Glutamatergic neuron (in vitro differentiated cells): Measurements from ENCODE around the gene C3orf85. TPM values are rescaled to one million over a fixed set of nuclear protein-coding genes. Genes with fewer than 3 reads are reported as not detected.

Experiments used
- DNase-seq: peaks from one replicate; pipeline ENCODE4 v3.0.0; 2022
- H3K27ac Mint-ChIP-seq: one replicate; pipeline ENCODE4 v1.8.0; 2020; ENCODE audit warnings: mild to moderate bottlenecking, mixed read lengths, inconsistent platforms; ENCODE audit not compliant: unreplicated experiment
- H3K27me3 Mint-ChIP-seq: one replicate; pipeline ENCODE4 v1.8.0; 2020; ENCODE audit warnings: mild to moderate bottlenecking, moderate library complexity, mixed read lengths, inconsistent platforms; ENCODE audit not compliant: unreplicated experiment
- H3K36me3 Mint-ChIP-seq: one replicate; pipeline ENCODE4 v1.8.0; 2020; ENCODE audit warnings: mild to moderate bottlenecking, mixed read lengths, inconsistent platforms; ENCODE audit not compliant: unreplicated experiment
- H3K4me1 Mint-ChIP-seq: one replicate; pipeline ENCODE4 v1.8.0; 2020; ENCODE audit warnings: mild to moderate bottlenecking, low read depth, mixed read lengths, inconsistent platforms; ENCODE audit not compliant: unreplicated experiment
- H3K4me3 Mint-ChIP-seq: one replicate; pipeline ENCODE4 v1.8.0; 2020; ENCODE audit warnings: mild to moderate bottlenecking, mixed read lengths, inconsistent platforms; ENCODE audit not compliant: unreplicated experiment
- H3K9me3 Mint-ChIP-seq: one replicate; pipeline ENCODE4 v1.8.0; 2020; ENCODE audit warnings: mild to moderate bottlenecking, moderate library complexity, mixed read lengths, inconsistent platforms; ENCODE audit not compliant: unreplicated experiment
- total RNA-seq: library from RNA; stranded (reverse); fragmentation: NEBNext Ultra II Directional; extraction: Animal tissue kit (Norgen Biotek cat#: 25700); gene quantifications from one replicate; pipeline ENCODE4 v1.2.1, GENCODE V29; 2021; ENCODE audit not compliant: unreplicated experiment
- TF ChIP-seq, protein P1 (sequence below): fragments of 200-600 bp; sonication (generic); IDR thresholded peaks from one replicate; pipeline ENCODE4 v1.5.0; 2021; ENCODE audit not compliant: partially characterized antibody, unreplicated experiment

C3orf85 gene
- total RNA-seq, 1 donor from 2014 or later = not detected

DNA sequence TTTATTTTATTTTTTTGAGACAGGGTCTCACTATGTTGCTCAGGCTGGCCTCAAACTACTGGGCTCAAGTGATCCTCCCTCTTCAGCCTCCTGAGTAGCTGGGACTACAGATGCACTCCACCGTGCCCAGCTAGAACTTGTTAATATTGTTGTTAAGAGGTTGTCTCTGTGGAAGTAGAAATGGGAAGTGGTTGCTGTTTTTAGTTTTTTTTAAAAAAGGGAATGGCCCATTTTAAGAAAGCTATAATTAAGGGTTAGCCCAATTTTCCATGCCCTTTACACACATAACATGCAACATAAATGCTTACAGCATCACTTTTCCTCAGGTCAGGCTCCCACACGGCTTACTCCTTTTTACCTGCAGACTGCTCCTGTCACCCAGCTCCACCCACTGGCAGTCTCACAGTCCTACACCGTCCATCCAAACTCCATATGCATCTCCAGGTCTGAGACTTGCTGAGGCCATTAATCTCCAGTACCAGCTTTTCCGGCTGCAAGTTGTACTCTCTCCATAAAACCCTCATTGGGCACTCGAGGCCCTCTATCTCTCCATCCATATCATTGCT lies 38.4 kb upstream of the C3orf85 start:
- no peak for DNase-seq
- no peaks in the 10 kb centered on the region for H3K36me3 Mint-ChIP-seq
- H3K27me3 Mint-ChIP-seq = no peaks in the 10 kb centered on the region
- H3K4me3 Mint-ChIP-seq = no peak overlapping the region
- TF ChIP-seq, protein P1, sequence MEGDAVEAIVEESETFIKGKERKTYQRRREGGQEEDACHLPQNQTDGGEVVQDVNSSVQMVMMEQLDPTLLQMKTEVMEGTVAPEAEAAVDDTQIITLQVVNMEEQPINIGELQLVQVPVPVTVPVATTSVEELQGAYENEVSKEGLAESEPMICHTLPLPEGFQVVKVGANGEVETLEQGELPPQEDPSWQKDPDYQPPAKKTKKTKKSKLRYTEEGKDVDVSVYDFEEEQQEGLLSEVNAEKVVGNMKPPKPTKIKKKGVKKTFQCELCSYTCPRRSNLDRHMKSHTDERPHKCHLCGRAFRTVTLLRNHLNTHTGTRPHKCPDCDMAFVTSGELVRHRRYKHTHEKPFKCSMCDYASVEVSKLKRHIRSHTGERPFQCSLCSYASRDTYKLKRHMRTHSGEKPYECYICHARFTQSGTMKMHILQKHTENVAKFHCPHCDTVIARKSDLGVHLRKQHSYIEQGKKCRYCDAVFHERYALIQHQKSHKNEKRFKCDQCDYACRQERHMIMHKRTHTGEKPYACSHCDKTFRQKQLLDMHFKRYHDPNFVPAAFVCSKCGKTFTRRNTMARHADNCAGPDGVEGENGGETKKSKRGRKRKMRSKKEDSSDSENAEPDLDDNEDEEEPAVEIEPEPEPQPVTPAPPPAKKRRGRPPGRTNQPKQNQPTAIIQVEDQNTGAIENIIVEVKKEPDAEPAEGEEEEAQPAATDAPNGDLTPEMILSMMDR = peak; percentile 22
- peaks cover 3% of the 10 kb centered on the region for H3K4me1 Mint-ChIP-seq
- no peak overlapping the region for H3K27ac Mint-ChIP-seq
- no peaks in the 10 kb centered on the region for H3K9me3 Mint-ChIP-seq

DNA sequence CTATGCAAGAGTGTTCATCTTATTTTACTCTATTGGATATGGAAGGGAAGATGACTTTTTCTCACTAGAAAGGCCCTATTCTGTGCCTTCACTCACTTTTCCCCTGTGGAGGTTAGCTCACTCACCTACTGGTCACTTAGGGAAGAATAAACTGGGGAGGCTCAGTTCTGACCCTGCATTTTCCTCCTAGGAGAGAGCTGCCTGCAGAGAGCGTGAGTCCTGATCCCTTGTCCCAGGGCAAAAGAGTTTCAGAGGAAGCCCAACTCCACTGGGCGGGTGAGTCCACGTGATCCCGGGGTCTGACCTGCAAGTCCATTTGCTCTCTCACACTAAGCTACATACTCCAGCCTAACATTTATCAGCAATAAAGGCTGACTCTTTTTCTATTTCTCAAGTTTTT lies 26.9 kb upstream of the C3orf85 start:
- Mint-ChIP-seq H3K4me3 (no peak overlapping the region), H3K9me3 (peaks cover 5% of the 10 kb centered on the region), H3K27ac (no peak overlapping the region), H3K27me3 (peaks cover 2% of the 10 kb centered on the region), H3K36me3 (no peaks in the 10 kb centered on the region), H3K4me1 (peaks cover 7% of the 10 kb centered on the region)
- DNase-seq = no peak
- TF ChIP-seq, protein P1 = no peak

DNA sequence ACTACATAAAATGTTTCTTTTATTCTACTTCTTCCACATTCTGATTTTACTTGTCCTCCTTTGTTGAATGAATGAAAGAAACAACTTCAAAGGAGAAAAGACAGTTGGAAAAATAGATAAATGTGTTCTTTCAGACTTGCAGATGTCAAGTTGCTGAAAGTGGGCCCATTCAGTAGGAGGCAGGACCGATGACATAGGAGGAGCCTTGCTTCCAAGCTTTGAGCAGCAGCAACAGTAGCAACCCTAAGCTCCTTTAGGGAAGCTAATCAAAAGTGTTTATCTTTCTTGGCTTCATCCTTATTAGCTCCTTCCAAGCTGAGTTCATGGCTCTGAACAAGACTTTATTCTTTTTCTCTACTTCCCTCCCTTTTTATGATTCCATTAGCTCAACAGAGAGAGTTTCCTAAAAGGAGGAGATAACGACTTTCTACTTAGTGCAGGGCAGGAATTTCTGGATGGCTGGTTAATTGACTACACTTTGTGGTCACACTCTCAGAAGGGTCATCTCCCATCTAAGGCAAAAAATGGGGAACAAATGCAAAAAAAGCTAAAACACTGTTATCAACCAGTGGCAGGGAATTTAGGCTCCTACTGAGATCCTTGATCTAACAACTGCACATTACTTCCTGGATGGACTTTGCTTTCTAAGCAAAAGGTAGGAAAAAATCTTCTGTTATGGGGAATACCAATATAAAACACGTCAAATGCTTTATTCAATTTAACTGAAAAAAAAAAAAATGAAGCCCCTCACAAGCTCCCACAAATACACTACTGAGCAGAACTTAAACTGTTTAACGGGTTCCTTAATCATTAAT lies 23.4 kb upstream of the C3orf85 start:
- Mint-ChIP-seq H3K36me3 (no peaks in the 10 kb centered on the region), H3K27me3 (no peaks in the 10 kb centered on the region), H3K4me1 (no peaks in the 10 kb centered on the region), H3K9me3 (peaks cover 2% of the 10 kb centered on the region), H3K27ac (no peak overlapping the region), H3K4me3 (no peak overlapping the region)
- DNase-seq = no peak
- TF ChIP-seq, protein P1 = no peak

DNA sequence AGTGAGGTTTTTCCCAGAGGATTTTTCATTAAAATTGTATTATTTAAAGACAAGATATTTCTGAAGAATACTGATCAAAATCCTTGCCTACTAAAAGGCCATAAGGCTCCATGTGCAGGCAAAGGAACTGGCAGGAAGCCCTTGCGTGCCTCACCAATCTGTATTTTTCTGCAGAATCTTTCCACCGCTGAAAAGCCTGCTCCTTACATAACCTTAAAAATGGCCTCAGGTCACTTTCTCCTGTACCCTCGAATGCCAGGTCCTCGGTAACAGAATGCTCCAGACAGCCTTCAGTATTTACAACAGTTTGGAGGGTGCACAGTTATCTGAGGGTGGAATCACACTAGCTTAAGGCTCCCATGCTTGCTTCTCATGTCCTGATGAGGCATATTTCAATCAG lies 21.8 kb upstream of the C3orf85 start:
- TF ChIP-seq, protein P1 = no peak
- Mint-ChIP-seq H3K27me3 (no peaks in the 10 kb centered on the region), H3K4me3 (no peak overlapping the region), H3K9me3 (no peaks in the 10 kb centered on the region), H3K4me1 (no peaks in the 10 kb centered on the region), H3K36me3 (no peaks in the 10 kb centered on the region), H3K27ac (no peak overlapping the region)
- DNase-seq = no peak

DNA sequence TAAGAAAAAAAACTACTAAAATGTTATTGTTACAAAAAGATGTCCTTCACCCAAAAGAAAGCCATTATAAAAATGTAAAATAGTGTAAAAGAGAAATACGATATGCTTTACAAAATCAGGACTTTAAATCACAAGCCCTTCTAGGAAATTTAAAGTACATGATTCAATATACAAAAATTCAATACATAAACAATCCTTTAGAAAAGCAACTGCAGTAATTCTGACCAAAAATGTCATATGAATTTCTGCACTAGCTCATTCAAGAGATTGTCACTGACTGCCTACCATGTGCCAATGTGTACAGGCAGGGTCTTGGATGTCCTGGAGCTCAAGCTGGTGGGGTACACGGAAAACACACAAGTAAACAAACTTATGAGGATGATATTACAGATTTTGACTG lies 21.1 kb upstream of the C3orf85 start:
- H3K4me3 Mint-ChIP-seq = no peak overlapping the region
- DNase-seq = no peak
- no peaks in the 10 kb centered on the region for H3K9me3 Mint-ChIP-seq
- TF ChIP-seq, protein P1 = no peak
- H3K27ac Mint-ChIP-seq = no peak overlapping the region
- H3K4me1 Mint-ChIP-seq = no peaks in the 10 kb centered on the region
- H3K27me3 Mint-ChIP-seq = no peaks in the 10 kb centered on the region
- no peaks in the 10 kb centered on the region for H3K36me3 Mint-ChIP-seq
